GM19240 (cell line): Measurements from ENCODE around the gene ENTPD2.

Experiments used
- DNase-seq: peaks from one replicate; pipeline ENCODE4 v3.0.0; 2011; ENCODE audit warnings: low spot score; ENCODE audit not compliant: insufficient read length

The ENTPD2 gene

DNA sequence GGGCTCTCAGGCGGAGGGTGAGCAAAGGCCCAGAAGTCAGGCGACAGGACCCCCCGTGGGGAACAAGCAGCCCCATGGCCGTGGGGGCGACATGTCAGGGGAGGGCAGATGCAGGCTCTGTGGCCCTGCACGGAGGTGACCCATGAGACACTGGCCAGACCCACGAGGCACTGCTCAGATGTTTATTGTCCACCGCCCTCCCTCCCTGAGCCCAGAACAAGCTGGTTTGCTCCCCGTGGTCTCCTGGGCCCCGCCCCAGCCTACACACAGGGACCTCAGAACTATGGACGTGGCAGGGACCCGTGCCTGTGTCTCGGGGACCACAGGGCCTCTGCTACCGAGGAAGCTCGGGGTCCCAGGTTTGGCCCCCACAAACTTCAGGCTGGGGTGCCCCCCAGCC is 23.9 kb downstream of the ENTPD2 start:
- no peak for DNase-seq

DNA sequence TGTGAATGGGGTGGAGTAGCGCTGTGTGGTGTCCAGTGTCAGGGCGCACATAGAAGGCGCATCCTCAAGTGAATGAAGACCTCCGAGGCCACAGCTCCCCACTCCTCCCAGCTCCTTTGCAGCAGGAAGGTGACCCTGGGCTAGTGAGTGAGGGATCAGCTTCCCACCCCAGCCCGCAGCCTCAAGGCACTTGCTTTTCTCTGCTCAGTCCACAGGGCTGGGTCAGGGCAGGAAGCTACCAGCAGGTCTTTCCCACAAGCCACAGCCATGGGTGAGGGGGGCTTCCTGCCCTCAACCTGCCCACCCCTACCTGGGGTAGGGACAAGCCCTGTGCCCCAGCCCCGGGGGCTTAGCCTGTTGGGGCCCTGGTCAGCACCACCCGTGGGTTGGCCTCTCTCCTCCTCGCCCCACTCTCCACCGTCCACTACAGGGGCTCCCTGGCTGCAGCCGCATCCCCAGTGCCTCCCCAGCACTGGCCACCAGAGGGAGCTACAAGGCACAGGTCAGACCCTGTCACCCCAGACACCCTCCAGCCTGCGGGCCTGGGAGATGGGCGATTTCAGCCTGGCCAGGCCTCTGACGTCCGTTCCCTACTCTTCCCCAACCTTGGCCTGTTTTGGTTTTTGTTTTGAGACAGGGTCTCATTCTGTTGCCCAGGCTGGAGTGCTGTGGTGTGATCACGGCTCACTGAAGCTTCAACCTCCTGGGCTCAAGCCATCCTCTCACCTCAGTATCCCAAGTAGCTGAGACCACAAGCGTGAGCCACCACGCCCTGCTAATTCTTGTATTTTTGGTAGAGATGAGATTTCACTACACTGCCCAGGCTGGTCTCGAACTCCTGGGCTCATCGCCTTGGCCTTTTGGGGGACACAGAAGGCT is 24.6 kb downstream of the ENTPD2 start:
- peak; percentile 75 for DNase-seq

DNA sequence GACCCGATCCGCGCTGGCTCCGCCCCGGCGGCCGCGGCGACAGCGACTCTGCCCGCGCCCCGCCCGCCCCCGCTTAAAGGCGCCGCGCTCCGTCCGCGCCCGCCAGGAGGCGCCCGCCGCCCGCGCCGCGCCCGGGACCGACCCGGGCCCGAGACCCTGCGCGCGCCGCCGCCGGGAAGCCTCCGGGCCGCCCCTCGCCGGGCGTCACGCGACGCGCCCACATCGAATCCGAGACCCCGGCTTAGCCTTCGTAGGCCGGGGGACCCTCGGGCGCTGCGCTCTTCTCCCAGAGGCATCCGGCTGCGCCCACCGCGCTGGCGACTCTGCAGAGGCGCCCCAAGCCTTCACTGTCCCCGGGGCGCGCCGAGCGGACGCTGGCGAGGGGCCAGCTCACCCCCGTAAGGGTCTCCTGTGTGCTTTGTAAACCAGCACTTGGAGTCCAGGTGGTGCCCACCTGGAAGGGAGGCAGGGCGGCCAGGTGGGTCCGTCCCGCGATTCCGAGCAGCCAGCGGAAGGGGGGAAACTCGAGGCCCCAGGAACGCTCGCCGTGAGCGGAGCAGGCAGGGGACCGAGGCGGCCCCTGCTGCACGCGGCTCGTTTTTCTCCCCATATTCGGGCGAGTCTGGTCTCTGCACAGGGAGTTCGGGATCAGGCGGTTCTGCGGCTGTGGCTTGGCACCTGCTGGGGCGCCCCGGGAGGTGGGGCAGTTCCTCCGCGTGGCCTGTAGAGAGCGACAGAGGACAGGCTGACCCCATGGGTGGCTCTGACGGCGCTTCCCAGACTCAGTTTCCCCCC is 25.4 kb downstream of the ENTPD2 start:
- no peak for DNase-seq

DNA sequence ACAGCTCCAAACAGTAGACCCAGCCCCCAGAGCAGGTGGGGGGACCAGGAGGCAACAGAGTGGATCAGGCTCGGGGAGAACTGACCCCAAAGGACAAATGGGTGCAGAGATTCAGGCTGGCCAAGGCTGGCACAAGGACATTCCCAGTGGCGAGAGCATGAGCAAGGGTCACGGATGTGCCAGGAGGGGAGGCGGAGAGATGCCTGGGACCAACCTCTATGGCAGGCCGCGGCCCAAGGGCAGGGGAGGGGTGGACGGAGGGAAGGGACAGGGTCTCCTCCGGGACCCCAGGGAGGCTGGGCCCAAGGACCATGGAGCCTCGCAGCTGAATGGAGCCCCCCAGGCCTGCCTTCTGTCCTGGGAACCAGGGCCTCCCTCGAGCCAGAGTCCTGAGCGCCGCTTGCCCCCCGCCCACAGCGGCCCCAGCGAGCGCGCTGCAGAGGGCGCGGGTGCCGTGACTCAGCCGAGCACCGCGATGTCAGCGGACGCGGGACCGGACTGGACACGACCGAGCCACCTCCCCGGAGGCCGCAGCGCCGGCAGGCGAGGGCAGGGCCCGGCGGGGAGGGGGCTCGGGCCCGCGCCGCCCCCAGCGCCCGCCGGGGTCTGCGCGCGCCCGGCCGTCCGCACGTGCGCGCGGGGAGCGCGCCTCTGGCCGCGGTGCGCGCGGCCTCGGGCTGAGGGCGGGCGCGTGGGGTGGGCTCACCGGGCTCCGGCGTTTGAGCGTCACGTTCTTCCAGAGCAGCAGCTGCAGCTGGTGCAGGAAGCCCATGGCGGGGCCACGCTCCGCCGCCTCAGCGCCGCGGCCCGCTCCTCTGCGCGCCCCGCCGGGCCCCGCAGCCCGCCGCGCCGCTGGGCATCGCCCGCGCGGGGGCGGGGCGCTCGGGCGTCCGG is 26.2 kb downstream of the ENTPD2 start, which contains the start of gene ABCA2:
TSS of gene ABCA2 (minus strand) at position 869 of the 894 bp plus-strand sequence. CDS start at position 772, 97 bp downstream.
- no peak for DNase-seq

DNA sequence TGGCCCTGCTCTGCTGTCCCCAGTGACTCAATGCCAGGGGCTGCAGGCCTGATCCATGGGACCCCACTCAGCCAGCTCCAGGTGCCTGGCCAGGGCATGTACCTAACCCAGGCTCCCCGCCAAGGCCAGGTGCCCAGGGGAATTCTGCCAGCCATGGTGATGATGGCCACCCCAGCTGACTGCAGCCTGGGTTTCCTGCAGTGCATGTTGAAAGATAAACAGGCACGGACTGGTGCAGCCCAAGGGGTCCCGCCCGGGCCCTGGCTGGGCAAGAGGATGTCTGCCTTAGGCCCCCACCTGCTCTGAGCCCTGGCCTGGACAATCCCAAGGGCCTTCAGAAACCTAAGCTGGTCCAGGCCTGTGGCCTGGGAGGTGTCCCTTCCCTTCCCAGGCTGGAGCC is 27.0 kb downstream of the ENTPD2 start:
- no peak for DNase-seq

DNA sequence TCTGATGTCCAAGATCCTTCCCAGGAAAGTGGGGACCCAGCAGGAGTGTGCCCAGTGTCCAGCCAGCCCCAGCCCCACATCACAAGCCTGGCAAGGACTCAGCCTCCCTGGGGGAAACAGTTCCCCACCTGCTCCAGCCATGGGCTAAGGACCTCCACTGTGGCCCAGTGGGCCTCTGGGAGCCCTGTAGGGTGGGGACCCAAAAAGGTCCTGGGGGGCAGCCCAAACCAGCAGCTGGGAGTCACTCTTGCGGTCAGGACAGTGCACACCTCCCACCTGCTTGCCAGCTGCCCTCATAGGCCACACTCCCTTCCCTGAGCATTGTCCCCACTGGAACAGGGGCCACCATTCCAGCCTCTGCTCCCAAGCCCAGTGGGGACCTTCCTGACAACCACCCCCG is 27.5 kb downstream of the ENTPD2 start:
- no peak for DNase-seq

DNA sequence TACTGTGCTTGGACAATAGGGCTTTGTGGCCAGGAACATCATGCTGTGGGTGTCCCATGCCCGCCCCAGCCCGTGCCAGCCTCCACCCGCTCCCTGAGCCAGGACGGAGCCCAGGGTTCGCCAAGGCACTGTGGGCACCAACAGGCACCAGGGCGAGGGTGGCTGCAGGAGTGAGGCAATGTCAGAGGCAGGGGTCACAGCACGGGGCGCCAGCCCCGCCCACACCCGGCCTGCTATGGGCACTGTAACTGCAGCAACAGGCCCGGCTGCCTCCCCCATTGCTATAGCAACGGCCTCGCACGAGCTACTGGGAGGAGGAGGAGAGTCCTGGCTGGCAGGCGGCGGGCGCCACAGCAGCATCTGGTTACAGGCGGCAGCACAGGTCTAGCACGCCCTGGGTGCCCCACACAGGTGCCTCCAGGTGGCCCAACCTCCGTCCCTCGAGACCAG is 28.3 kb downstream of the ENTPD2 start:
- DNase-seq, result no peak

DNA sequence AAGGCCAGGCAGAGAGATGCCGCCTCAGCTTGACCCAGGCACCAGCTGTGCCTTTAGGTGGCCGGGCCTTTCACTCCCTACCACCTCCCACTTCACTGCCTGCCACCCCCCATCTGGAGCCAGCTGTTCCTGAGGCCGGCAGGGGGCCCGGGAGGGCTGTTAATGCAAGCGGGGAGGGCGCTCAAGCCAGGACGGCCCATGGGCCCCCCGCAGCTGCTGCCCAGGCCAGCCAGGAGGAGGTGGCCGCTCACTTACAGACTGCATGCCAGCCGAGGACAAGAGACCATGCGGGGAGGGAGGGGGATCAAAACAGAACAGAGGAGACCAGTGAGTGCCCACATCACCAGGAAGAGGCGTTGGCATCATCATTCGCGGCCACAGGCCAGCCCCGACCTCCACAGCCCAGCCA is 30.3 kb downstream of the ENTPD2 start:
- DNase-seq, result no peak

DNA sequence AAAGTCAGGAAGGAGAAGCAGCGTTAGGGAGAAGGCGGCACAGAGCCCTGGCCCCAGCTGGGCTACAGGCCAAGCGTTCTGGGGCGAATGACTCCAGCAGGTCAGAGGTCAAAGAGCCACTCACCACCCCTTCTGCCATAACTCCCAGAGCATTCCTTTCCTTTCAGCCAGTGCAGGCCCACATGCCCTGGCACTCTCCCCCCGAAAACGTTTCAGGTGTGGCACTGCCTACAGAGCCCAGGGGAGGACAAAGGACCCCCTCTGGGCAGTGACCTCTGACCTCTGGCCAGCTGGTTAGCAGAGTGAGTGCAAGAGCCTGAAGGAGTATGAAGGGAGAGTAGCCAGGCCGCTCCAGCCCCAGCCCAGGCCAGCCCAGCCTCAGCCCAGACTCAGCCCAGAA is 30.7 kb downstream of the ENTPD2 start:
- DNase-seq, result no peak

DNA sequence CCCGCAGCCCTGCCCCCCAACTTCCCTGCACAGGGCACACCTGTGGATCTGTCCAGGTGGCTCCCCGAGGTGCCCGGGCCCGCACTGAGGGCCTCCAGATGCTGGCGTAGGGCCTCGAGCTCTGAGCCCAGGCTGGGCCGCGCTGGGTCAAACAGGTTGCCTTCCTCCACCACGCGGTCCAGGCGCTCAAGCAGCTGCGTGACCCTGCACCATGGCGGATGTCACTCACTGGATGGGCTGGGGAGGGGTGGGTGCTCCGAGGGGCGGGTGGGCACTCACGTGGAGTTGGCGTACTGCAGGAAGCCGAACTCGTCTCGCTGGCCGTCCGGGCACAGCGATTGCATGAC is 31.2 kb downstream of the ENTPD2 start:
- no peak for DNase-seq

DNA sequence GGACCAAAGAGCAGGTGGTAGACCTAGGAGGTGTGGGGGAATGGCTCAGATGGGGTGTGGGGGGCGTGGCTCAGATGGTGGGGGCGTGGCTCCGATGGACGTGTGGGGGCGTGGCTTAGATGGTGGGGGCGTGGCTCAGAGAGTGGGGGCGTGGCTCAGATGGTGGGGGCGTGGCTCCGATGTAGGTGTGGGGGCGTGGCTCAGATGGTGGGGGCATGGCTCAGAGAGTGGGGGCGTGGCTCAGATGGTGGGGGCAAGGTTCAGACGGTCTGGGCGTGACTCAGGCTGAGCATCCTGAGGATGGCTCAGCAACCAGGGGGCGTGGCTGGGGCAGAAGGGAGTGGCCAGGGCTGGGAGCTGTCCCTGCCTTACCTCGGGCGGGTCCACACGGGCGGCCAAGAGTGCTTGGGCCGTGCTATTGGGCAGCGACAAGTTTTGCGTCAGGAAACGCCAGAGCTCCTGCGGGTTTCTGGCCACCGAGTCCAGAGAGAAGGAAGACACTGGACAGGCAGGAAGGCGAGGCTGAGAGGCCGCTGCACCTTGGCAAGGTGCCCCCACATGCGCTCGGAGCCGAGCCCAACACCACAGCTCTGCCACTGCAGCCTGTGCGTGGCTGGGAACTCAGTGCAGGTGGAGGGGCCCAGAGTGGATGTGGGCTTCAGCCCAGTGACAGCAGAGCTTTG is 31.7 kb downstream of the ENTPD2 start:
- peak; percentile 55 for DNase-seq

DNA sequence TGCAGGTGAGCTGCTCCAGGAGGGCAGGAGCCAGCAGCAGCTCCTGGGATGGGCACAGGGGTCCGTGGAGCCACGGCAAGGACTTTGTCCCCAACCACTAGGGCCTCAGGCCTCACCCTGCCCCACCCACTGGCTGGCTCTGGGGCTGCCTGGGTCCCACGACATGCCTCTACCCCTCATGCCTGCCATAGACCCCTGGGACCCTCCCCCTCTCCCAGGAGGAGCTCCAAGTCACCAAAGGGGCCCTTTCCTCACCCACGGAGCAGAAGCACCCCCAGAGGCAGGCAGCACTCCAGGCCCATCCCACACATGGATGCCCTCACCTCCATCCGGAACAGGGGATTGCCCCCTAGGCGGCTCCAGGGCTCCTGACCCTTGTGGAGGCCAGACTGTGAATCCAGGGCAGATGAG is 32.3 kb downstream of the ENTPD2 start:
- DNase-seq, result no peak

DNA sequence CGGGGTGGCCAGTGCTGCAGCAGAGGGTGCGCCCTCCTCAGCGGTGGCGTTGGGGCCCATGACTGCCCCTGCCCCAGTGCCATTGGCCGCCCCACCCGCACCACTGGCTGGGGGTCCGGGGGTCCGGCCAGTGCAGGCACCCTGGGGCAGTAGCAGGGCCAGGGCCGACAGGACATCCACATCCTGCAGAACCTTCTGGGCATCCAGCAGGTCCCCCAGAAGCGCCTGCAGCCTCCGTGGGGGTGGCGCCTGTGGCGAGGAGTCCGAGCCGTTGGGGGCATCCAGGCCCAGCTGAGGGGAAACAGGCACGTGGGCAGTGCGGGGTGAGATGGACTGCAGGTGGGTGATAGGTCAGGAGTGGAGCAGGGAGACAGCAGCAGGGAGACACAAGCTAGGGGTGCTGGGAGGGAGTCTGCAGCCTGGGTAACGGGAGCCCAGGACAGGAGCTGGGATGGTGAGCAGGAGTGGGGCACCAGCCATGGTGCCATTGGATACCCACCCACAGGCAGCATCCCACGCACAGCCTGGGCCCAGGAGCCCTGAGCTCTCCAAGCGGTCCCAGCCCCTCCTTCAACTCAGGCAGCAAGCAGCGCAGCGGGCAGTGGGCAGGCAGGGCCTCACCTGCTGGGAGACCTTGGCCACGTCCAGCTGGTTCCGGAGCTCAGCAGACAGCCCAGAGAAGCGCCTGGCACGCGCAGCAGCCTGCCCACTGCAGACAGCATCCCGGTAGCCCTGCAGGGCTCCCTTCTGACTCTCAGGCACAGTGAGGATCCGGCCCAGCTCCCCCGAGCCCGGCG is 32.9 kb downstream of the ENTPD2 start:
- DNase-seq, result no peak

DNA sequence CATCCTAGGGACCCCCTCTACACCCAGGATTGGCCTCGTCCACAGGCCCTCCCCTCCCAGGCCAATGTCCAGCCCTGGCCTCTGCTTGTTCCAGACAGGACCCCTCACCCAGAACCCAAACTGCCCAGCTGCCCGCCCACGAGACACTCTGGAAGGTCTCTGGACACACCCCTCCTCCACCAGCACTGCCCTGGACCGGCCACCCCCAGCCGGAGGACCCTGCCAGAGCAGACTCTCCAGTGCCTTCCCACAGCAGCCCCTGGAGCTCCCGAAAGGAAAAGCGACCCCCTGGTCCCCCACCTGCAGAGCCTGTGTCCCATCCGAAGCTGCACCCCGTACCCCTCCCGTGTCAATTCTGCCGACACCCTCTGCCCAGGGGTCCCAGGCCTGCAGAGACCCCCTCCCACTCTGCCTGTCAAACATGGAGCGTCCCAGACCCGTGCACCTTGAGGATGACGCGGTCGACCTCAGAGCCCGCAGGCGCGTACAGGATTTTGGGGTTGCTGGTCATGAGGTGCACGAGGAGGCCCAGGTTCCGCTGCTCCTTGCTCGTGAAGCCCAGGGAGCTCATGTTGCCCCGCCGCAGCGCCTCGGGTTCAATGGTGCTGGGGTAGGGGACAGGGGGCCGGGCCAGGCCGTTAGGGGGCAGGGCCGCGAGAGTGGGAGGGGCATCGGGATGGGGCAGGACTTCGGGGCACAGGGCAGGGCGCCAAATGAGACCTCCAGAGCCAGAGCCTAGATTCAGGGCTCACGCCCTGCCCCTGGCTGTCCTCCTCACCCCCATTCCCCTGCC is 33.8 kb downstream of the ENTPD2 start:
- DNase-seq, result no peak

DNA sequence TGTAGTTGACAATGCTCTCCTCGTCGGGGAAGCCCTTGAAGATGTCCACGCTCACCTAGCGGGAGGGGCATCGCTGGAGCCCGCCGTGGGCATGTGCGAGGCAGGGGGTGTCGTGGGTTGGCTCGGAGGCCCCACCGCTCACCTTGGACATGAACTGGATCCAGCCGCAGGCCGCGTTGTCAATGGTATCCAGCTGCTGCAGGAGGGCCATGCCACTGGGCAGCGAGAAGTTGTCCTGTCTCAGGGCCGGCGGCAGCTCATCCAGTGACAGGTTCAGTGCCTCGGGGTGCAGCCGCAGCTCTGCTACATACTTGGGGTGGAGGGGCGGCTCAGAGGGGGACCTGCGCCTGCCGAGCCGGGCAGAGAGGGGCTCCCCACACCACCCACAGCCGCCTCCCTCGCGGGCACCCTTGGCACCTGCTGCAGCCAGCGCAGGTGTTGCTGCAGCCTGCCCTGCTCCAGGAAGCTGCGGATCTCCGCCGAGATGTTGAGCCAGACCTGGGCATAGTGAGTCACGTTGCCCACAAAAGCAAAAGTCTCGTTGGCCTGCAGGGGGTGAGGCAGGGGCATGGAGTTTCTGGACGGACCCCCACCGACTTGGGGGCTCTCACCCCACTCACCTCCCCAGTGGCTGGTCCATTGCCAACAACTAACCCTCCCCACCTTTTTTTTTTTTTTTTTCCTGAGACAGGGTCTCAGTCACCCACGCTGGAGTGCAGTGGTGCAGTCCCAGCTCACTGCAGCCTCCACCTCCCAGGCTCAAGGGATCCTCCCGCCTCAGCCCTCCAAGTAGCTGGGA is 34.9 kb downstream of the ENTPD2 start:
- DNase-seq, result no peak

DNA sequence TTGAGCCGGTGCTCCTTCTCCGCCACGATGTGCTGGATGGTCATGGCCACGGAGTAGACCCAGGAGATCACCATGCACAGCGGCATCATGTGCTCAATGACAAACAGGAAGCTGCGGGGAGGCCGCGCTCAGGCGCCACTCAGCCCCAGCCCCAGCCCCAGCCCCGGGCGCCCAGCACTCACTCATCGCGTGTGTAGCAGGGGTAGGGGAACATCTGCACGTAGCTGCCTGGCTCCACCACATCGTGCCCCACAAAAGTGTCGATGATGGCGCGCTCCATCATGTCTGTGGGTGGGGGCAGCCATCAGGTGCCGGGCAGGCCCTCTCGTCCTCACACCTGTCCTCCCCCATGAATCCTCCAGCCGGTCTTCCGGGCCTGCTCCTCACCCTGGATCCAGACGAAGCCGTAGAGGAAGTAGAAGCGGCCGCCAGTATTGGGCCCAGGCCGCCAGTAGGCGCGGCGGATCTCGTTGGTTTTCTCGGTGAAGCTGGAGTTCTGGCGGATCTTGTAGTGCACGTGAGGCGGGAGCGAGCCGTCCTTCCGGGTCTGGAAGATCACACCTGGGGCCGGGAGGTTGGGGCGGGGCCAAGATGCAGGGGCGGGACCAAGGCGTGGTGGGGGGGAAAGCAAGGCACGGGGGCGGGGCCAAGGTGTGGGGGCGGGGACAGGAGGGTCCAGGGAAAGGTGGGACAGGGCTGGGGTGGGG is 35.9 kb downstream of the ENTPD2 start:
- no peak for DNase-seq

DNA sequence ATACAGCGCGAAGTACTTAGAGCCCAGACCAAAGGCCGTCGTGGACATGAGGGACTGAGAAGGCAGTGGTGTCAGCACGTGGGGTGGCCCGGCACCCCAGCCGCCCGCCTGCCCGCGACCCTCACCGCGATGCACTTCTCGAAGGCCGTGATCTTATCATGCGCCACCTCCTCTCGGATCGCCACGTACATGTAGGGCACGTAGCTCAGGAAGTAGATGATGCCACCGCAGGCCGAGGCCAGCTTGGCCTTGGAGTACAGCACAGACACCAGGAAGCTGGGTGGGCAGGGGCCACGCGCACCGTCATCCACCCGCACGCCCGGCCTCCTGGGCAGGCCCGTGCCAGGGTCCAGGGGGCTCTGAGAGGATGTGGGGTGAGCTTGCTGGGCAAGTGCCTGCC is 36.8 kb downstream of the ENTPD2 start:
- no peak for DNase-seq

DNA sequence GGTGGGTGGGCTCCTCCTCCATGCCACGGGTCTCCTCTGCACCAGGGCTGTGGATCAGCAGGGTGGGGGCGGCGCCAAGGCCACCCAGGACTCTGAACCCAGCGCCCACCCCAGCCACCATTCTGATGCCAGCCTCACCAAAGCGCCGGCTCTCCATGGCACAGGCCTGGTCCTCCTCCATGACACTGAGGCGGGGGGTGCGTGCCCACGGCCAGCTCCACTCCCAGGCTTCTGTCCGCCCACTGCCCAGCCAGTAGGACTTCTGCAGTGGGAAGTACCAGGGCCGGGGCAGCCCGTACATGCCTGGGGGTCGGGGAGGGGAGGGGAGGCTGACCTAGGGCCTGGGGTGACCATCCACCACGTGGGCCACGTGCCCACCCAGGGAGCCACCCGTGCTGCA is 37.4 kb downstream of the ENTPD2 start:
- no peak for DNase-seq
